Esophagus squamous epithelium (tissue), 4 donors: ENCODE measurements around the gene HOXA13.

Experiments
- CTCF ChIP-seq, 6 experiments: fragments of 450-650 bp in 4 of 6; fragments of 200-600 bp in 2 of 6; sonication (generic) in 2 of 6; IDR thresholded peaks; one replicate each; pipeline ENCODE4 v1.5.1; 2016 to 2019; ENCODE audit warnings: antibody characterized with exemption in 6 of 6, mild to moderate bottlenecking in 4 of 6, moderate library complexity in 4 of 6
- POLR2A ChIP-seq, 4 donors: fragments of 450-650 bp; IDR thresholded peaks; one replicate each; pipeline ENCODE4 v1.6.1; 2017; ENCODE audit warnings: antibody characterized with exemption in 4 of 4, mild to moderate bottlenecking in 4 of 4, moderate library complexity in 3 of 4

- TF ChIP-seq POLR2A (IDR thresholded peaks at IDR 0.05) = no peak
- no peak for TF ChIP-seq CTCF (IDR thresholded peaks at IDR 0.05)
Observed at GRCh38 chr7:27248911-27249723, 49.2 kb upstream of the HOXA13 start.
